CD4-positive, alpha-beta T cell treated with Interleukin-6 at 100 ng/mL for 8 hours (primary cell): ENCODE measurements around the gene TSPAN17.
"Not testable (repeated sequence)": the region's sequence is repeated elsewhere in the genome, so short reads cannot be mapped to it uniquely, and the experiment has no call there.

ENCODE experiments used
- DNase-seq: peaks from one replicate; pipeline ENCODE4 v3.0.0-alpha.2; 2020; ENCODE audit warnings: mixed read lengths, low spot score

TSPAN17 gene

GRCh38 chr5:176680226-176680563 lies 32.9 kb downstream of the TSPAN17 start:
- DNase-seq = no peak

- no peak for DNase-seq
Measured at GRCh38 chr5:176682016-176682531, 34.8 kb downstream of the TSPAN17 start.

- DNase-seq = no peak
Measured at GRCh38 chr5:176685010-176685409, 37.7 kb downstream of the TSPAN17 start.

GRCh38 chr5:176687247-176687646 lies 40.0 kb downstream of the TSPAN17 start:
- DNase-seq = no peak

GRCh38 chr5:176687881-176688280 lies 40.6 kb downstream of the TSPAN17 start:
- no peak for DNase-seq

- no peak for DNase-seq
Measured at GRCh38 chr5:176690911-176691310, 43.6 kb downstream of the TSPAN17 start.

- DNase-seq = no peak
Measured at GRCh38 chr5:176691524-176691923, 44.2 kb downstream of the TSPAN17 start.

GRCh38 chr5:176692326-176692725 lies 45.0 kb downstream of the TSPAN17 start:
- DNase-seq = no peak

GRCh38 chr5:176692839-176693476 lies 45.7 kb downstream of the TSPAN17 start:
- no peak for DNase-seq

- no peak for DNase-seq
Measured at GRCh38 chr5:176693477-176693851, 46.2 kb downstream of the TSPAN17 start.

GRCh38 chr5:176694146-176694545 lies 46.9 kb downstream of the TSPAN17 start:
- DNase-seq = no peak

GRCh38 chr5:176694631-176695030 lies 47.3 kb downstream of the TSPAN17 start:
- no peak for DNase-seq

GRCh38 chr5:176695073-176695472 lies 47.8 kb downstream of the TSPAN17 start:
- no peak for DNase-seq

GRCh38 chr5:176697267-176697933 lies 50.1 kb downstream of the TSPAN17 start:
- no peak for DNase-seq

- no peak for DNase-seq
Measured at GRCh38 chr5:176697934-176698538, 50.8 kb downstream of the TSPAN17 start.

GRCh38 chr5:176699446-176699845 lies 52.2 kb downstream of the TSPAN17 start:
- DNase-seq = not testable (repeated sequence)

- no peak for DNase-seq
Measured at GRCh38 chr5:176700239-176700847, 53.1 kb downstream of the TSPAN17 start.

GRCh38 chr5:176702671-176703641 lies 55.7 kb downstream of the TSPAN17 start:
- no peak for DNase-seq

GRCh38 chr5:176703857-176704256 lies 56.6 kb downstream of the TSPAN17 start:
- DNase-seq = no peak

GRCh38 chr5:176704355-176704754 lies 57.1 kb downstream of the TSPAN17 start:
- no peak for DNase-seq

GRCh38 chr5:176704817-176705216 lies 57.5 kb downstream of the TSPAN17 start:
- DNase-seq = no peak
